Neural progenitor cell (in vitro differentiated cells): ENCODE data around the gene FOXL3. TPM values are rescaled to one million over a fixed set of nuclear protein-coding genes. Genes with fewer than 3 reads are reported as not detected.

Source experiments
- DNase-seq: peaks from one replicate; pipeline ENCODE4 v3.0.0-alpha.2; 2016; ENCODE audit warnings: low spot score
- H2AFZ ChIP-seq: fragments of 200-600 bp; sonication (generic); replicated peaks from 2 replicates; pipeline ENCODE4 v1.6.1; 2016; ENCODE audit warnings: antibody characterized with exemption
- H3F3A ChIP-seq: fragments of 200-600 bp; sonication (generic); 2 replicates; pipeline ENCODE4 v1.6.1; 2016; ENCODE audit warnings: antibody characterized with exemption, low read depth
- H3K27ac ChIP-seq: fragments of 200-600 bp; sonication (generic); 2 replicates; pipeline ENCODE4 v1.5.1; 2016; ENCODE audit warnings: mild to moderate bottlenecking
- H3K27me3 ChIP-seq: fragments of 200-600 bp; sonication (generic); 2 replicates; pipeline ENCODE4 v1.6.1; 2016; ENCODE audit warnings: mild to moderate bottlenecking, moderate library complexity
- H3K36me3 ChIP-seq: fragments of 200-600 bp; sonication (generic); 2 replicates; pipeline ENCODE4 v1.5.1; 2016
- H3K4me1 ChIP-seq: fragments of 200-600 bp; sonication (generic); 2 replicates; pipeline ENCODE4 v1.6.1; 2016; ENCODE audit warnings: mixed run types
- H3K4me2 ChIP-seq: fragments of 200-600 bp; sonication (generic); 2 replicates; pipeline ENCODE4 v1.6.1; 2016
- H3K4me3 ChIP-seq: fragments of 200-600 bp; sonication (generic); 2 replicates; pipeline ENCODE4 v1.5.1; 2016
- H3K79me2 ChIP-seq: fragments of 200-600 bp; sonication (generic); 2 replicates; pipeline ENCODE4 v1.6.1; 2016; ENCODE audit warnings: low read depth
- H3K9ac ChIP-seq: fragments of 200-600 bp; sonication (generic); 2 replicates; pipeline ENCODE4 v1.6.1; 2016
- H3K9me3 ChIP-seq: fragments of 200-600 bp; sonication (generic); 2 replicates; pipeline ENCODE4 v1.5.1; 2016; ENCODE audit warnings: low read depth
- H4K20me1 ChIP-seq: fragments of 200-600 bp; sonication (generic); 2 replicates; pipeline ENCODE4 v1.6.1; 2016; ENCODE audit warnings: low read depth
- H3K27ac Mint-ChIP-seq: 3 replicates; pipeline ENCODE4 v1.8.0; 2021; ENCODE audit warnings: mixed read lengths
- H3K27me3 Mint-ChIP-seq: 2 replicates; pipeline ENCODE4 v1.8.0; 2022; ENCODE audit warnings: low read depth, mild to moderate bottlenecking, inconsistent platforms, moderate library complexity, mixed read lengths; ENCODE audit not compliant: insufficient read depth
- H3K36me3 Mint-ChIP-seq: 3 replicates; pipeline ENCODE4 v1.8.0; 2021; ENCODE audit warnings: mixed read lengths
- H3K4me1 Mint-ChIP-seq: 3 replicates; pipeline ENCODE4 v1.8.0; 2021; ENCODE audit warnings: mixed read lengths
- H3K4me3 Mint-ChIP-seq: 3 replicates; pipeline ENCODE4 v1.8.0; 2021; ENCODE audit warnings: mild to moderate bottlenecking, moderate library complexity, mixed read lengths
- H3K9me3 Mint-ChIP-seq: 3 replicates; pipeline ENCODE4 v1.8.0; 2020; ENCODE audit warnings: mixed read lengths
- EZH2 ChIP-seq: fragments of 200-600 bp; sonication (generic); IDR thresholded peaks from 2 replicates; pipeline ENCODE4 v1.6.1; 2017; ENCODE audit warnings: antibody characterized with exemption, mild to moderate bottlenecking, moderate library complexity
- EZH2phosphoT487 ChIP-seq: fragments of 200-600 bp; sonication (generic); IDR thresholded peaks from 2 replicates; pipeline ENCODE4 v1.6.1; 2017; ENCODE audit warnings: antibody characterized with exemption
- total RNA-seq: library from RNA; depleted of rRNA; stranded (reverse); fragments of >200 nt; gene quantifications from 2 replicates; pipeline ENCODE4 v1.2.3, GENCODE V29; 2015; ENCODE audit warnings: low replicate concordance
- TF ChIP-seq, protein P1 (sequence below): fragments of 200-600 bp; sonication (generic); IDR thresholded peaks from 2 replicates; pipeline ENCODE4 v1.5.1; 2017; ENCODE audit warnings: antibody characterized with exemption, mild to moderate bottlenecking

Gene FOXL3
- total RNA-seq, 1 donor from 2014 or later, result not detected

DNA sequence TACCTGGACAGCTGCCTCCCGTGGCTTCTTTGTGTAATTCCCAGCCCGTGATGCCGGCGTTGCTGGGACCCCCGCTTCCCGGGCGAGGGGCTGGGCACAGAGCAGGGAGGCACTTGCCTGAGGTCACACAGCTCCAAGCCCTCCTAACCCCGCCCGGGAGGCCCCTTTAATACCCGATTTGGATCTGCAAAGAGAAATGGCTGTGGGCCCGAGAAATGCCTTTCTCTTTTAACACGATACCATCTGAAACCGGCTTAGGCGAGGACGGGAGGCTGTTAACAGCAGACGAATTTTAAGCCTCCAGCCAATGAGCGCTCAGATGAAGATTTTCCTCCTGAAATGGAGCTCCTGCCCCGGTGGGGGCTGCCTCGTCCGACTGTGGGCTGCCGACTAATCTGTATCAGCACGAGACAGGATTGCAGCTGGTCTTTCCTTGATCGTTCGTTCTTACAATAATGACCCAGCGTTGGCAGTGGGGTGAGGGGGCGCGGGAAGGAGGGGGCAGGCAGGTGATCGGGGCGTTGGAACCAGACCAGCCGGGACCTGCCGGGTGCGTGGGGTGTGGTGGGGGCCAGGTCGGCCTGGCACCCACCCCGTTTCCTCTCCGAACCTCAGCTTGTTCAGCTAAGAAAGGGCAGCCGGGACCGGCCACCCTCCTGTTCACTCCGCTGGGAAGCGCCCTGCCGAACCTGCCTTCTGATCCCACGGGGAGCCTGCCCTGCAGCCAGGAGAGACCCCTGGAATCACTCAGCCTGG is 36.2 kb upstream of the FOXL3 start:
- no peak for DNase-seq
- peaks cover 4% of the 10 kb centered on the region for H3K4me1 Mint-ChIP-seq
- H3K36me3 ChIP-seq, result no peaks in the 10 kb centered on the region
- H3F3A ChIP-seq, result no peaks in the 10 kb centered on the region
- no peaks in the 10 kb centered on the region for H3K4me1 ChIP-seq
- H3K4me2 ChIP-seq, result no peak overlapping the region
- H3K36me3 Mint-ChIP-seq, result peaks cover 18% of the 10 kb centered on the region
- H3K4me3 Mint-ChIP-seq, result no peak overlapping the region
- no peak overlapping the region for H2AFZ ChIP-seq
- no peak overlapping the region for H3K27ac ChIP-seq
- TF ChIP-seq, protein P1, sequence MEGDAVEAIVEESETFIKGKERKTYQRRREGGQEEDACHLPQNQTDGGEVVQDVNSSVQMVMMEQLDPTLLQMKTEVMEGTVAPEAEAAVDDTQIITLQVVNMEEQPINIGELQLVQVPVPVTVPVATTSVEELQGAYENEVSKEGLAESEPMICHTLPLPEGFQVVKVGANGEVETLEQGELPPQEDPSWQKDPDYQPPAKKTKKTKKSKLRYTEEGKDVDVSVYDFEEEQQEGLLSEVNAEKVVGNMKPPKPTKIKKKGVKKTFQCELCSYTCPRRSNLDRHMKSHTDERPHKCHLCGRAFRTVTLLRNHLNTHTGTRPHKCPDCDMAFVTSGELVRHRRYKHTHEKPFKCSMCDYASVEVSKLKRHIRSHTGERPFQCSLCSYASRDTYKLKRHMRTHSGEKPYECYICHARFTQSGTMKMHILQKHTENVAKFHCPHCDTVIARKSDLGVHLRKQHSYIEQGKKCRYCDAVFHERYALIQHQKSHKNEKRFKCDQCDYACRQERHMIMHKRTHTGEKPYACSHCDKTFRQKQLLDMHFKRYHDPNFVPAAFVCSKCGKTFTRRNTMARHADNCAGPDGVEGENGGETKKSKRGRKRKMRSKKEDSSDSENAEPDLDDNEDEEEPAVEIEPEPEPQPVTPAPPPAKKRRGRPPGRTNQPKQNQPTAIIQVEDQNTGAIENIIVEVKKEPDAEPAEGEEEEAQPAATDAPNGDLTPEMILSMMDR, result no peak
- TF ChIP-seq EZH2 (no peak), EZH2phosphoT487 (no peak)
- H3K4me3 ChIP-seq, result no peak overlapping the region
- peaks cover 3% of the 10 kb centered on the region for H3K9me3 Mint-ChIP-seq
- H3K79me2 ChIP-seq, result no peaks in the 10 kb centered on the region
- H3K9me3 ChIP-seq, result no peaks in the 10 kb centered on the region
- no peak overlapping the region for H3K9ac ChIP-seq
- peaks cover 3% of the 10 kb centered on the region for H3K27me3 Mint-ChIP-seq
- no peaks in the 10 kb centered on the region for H3K27me3 ChIP-seq
- H3K27ac Mint-ChIP-seq, result no peak overlapping the region
- H4K20me1 ChIP-seq, result no peaks in the 10 kb centered on the region

DNA sequence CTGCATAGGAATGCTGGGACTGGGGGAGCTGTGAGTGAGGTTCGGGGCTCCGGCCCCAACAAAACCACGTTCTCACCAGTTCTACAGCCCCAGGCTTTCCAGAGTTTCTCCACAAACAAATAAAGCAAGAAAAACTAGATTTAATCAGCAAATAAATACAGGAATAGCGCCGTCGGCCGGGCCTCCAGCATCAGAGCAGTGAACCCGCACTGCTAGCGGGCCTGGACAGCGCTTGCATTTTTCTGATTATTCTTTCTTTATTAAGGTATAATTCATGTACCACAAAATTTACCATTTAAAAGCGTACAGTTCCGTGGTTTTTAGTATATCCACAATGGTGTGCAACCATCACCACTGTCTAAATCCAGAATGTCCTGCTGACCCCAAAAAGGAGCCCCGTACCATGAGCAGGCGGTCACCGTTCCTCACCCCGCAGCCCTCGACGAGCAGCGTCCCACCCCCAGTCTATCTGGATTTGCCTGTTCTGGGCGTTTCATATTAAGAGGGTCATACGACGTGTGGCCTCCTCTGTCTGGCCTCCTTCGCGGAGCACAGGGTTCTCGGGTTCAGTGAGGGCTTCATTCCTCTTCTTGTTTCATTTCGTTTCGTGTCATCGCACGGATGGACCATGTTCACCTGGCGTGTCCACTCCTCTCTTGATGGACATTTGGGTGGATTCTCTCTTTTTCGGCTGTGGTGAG is 35.5 kb upstream of the FOXL3 start:
- Mint-ChIP-seq H3K27ac (no peak overlapping the region), H3K4me3 (no peak overlapping the region), H3K36me3 (peaks cover 19% of the 10 kb centered on the region), H3K27me3 (peaks cover 3% of the 10 kb centered on the region), H3K4me1 (peaks cover 4% of the 10 kb centered on the region), H3K9me3 (peaks cover 5% of the 10 kb centered on the region)
- no peak overlapping the region for H3K27ac ChIP-seq
- H3K9ac ChIP-seq, result no peak overlapping the region
- H4K20me1 ChIP-seq, result no peaks in the 10 kb centered on the region
- no peak for DNase-seq
- H3K9me3 ChIP-seq, result no peaks in the 10 kb centered on the region
- H3F3A ChIP-seq, result no peaks in the 10 kb centered on the region
- no peaks in the 10 kb centered on the region for H3K79me2 ChIP-seq
- H3K36me3 ChIP-seq, result no peaks in the 10 kb centered on the region
- no peaks in the 10 kb centered on the region for H3K4me1 ChIP-seq
- no peak overlapping the region for H3K4me3 ChIP-seq
- no peak for TF ChIP-seq EZH2
- H3K4me2 ChIP-seq, result no peak overlapping the region
- H2AFZ ChIP-seq, result no peak overlapping the region
- no peaks in the 10 kb centered on the region for H3K27me3 ChIP-seq

DNA sequence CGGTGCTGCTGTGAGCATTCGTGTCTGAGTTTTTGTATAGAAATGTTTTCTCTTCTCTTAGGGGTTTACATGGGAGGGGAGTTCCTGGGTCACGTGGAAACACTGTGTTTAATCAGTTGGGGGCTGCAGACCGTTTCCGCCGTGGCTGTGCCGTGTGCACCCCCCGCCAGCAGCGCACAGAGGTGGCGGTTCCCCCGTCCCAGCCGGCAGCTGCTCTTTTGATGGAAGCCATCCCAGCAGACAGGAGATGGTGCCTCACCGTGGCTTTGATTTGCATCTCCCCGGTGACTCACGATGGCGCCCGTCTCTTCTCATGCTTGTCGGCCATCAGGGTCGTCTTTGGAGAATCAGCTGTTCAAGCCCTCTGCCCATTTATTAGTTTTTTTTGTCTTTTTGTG is 34.9 kb upstream of the FOXL3 start:
- no peaks in the 10 kb centered on the region for H4K20me1 ChIP-seq
- peaks cover 3% of the 10 kb centered on the region for H3K4me1 Mint-ChIP-seq
- no peaks in the 10 kb centered on the region for H3K36me3 ChIP-seq
- no peaks in the 10 kb centered on the region for H3F3A ChIP-seq
- TF ChIP-seq, protein P1, result no peak
- TF ChIP-seq EZH2phosphoT487 (no peak), EZH2 (no peak)
- peaks cover 3% of the 10 kb centered on the region for H3K27me3 Mint-ChIP-seq
- no peak overlapping the region for H3K27ac ChIP-seq
- H3K27ac Mint-ChIP-seq, result no peak overlapping the region
- H3K4me3 ChIP-seq, result no peak overlapping the region
- H3K9me3 ChIP-seq, result no peaks in the 10 kb centered on the region
- peaks cover 5% of the 10 kb centered on the region for H3K9me3 Mint-ChIP-seq
- no peaks in the 10 kb centered on the region for H3K27me3 ChIP-seq
- peaks cover 18% of the 10 kb centered on the region for H3K36me3 Mint-ChIP-seq
- H3K4me3 Mint-ChIP-seq, result no peak overlapping the region
- no peak overlapping the region for H3K9ac ChIP-seq
- no peak for DNase-seq
- H3K79me2 ChIP-seq, result no peaks in the 10 kb centered on the region
- H2AFZ ChIP-seq, result no peak overlapping the region
- no peak overlapping the region for H3K4me2 ChIP-seq
- no peaks in the 10 kb centered on the region for H3K4me1 ChIP-seq
